ENCODE measurements around the gene JAKMIP1. TPM values are rescaled to one million over a fixed set of nuclear protein-coding genes. Genes with fewer than 3 reads are reported as not detected.

The JAKMIP1 gene
- total RNA-seq, 1 experiment from 2014 or later: not detected

DNA sequence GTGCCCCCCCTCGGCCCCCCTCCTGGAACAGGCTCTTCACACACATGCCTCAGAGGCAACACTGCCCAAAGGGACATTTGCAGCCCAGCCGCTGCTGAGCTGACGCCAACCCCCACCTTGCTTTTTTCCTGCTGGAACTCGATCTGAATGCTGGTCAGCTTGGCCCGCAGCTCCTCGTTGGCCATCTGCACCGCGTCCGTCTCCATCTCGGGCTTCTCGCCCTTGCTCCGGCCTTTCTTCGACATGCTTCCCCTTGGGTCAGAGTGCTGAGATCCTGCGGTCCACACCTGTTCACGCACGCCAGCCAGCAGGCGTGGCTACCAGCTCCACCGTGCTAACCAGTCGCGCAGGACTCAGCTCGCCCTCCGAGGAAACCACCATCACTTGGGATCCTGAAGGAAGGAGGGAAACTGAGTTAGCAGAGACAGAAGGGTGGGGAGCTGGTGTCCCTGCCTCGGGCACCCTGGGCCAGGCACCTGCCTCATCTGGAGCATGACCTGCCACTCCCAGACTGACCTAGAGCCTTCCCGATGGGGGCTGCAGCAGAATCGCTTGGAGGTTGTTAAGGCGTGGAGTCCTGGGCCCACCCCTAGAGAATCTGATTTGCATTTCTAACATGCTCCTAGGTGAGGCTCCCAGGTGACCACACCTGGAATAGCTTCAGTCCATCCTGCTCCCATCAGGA lies 87.6 kb downstream of the JAKMIP1 start:
- no peak overlapping the region for H3K4me2 ChIP-seq
- H3K27ac ChIP-seq: no peak overlapping the region
- H3K9me3 ChIP-seq (ENCODE audit: insufficient read depth, low read depth): no peaks in the 10 kb centered on the region
- no peaks in the 10 kb centered on the region for H3K9me2 ChIP-seq (ENCODE audit: insufficient read depth)
- TF ChIP-seq EZH2 (IDR thresholded peaks at IDR 0.05; ENCODE audit: low read depth): no peak
- TF ChIP-seq, protein P1, sequence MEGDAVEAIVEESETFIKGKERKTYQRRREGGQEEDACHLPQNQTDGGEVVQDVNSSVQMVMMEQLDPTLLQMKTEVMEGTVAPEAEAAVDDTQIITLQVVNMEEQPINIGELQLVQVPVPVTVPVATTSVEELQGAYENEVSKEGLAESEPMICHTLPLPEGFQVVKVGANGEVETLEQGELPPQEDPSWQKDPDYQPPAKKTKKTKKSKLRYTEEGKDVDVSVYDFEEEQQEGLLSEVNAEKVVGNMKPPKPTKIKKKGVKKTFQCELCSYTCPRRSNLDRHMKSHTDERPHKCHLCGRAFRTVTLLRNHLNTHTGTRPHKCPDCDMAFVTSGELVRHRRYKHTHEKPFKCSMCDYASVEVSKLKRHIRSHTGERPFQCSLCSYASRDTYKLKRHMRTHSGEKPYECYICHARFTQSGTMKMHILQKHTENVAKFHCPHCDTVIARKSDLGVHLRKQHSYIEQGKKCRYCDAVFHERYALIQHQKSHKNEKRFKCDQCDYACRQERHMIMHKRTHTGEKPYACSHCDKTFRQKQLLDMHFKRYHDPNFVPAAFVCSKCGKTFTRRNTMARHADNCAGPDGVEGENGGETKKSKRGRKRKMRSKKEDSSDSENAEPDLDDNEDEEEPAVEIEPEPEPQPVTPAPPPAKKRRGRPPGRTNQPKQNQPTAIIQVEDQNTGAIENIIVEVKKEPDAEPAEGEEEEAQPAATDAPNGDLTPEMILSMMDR (conservative IDR thresholded peaks at IDR 0.05): no peak
- peaks cover 37% of the 10 kb centered on the region for H3K27me3 ChIP-seq (ENCODE audit: insufficient read depth, low read depth)
- H2AFZ ChIP-seq: no peak overlapping the region
- no TSS peak for BruUV-seq (replicated peaks)
- no peaks in the 10 kb centered on the region for H3F3A ChIP-seq (ENCODE audit: insufficient read depth, low read depth)
- H3K36me3 ChIP-seq (ENCODE audit: low read depth): no peaks in the 10 kb centered on the region
- intact Hi-C loops (cut with micrococcal nuclease; ENCODE audit: unreplicated experiment): no loop called here
- DNase-seq: no peak
- CTCF ChIA-PET: no interaction called here
- no peak overlapping the region for H3K4me3 ChIP-seq
- H3K4me1 ChIP-seq (replicated peaks; ENCODE audit: insufficient read depth): no peaks in the 10 kb centered on the region
- no peaks in the 10 kb centered on the region for H3K79me2 ChIP-seq (ENCODE audit: low read depth)
- POLR2A ChIA-PET (ENCODE audit: unreplicated experiment): interaction anchor here (0.5 kb wide), 1 partner anchor 226 kb away, joined by 7 read pairs; no protein-coding TSS in a partner anchor
- H4K20me1 ChIP-seq (ENCODE audit: insufficient read depth): no peaks in the 10 kb centered on the region

DNA sequence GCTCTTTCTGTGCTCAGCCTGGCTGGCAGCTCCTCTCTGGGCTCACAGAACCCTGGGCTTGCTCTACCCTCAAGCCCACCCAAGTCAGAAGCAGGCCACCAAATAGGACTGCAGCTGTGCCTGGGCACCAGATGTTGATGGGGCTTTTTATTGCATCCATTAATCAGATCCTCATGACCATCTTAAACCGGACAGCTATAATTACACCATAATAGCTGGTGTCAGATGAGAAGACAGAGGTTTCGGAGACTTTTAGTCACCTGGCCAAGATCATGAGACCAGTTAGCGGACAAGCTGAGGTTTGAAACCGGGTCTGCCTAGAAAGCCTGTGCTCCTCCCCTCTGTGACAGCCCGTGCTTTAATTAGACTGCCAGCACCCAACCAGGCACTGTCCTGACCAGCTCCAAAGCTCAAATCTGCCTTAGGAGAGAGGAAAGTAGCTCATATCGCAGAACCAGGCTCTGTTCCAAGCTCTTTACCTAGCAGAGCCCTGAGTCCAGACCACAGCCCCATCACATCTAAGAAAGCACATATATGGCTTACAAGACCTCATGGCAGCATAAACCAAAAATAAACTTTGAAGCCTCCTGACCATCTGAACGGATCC lies 88.9 kb downstream of the JAKMIP1 start:
- ChIA-PET CTCF (interaction anchor here (0.6 kb wide), 2 partner anchors 9 to 88 kb away, joined by 3 to 5 read pairs; no protein-coding TSS in a partner anchor), POLR2A (ENCODE audit: unreplicated experiment) (no interaction called here)
- H3K9me3 ChIP-seq (ENCODE audit: insufficient read depth, low read depth): no peaks in the 10 kb centered on the region
- no peaks in the 10 kb centered on the region for H4K20me1 ChIP-seq (ENCODE audit: insufficient read depth)
- no peak overlapping the region for H3K4me2 ChIP-seq
- H3K79me2 ChIP-seq (ENCODE audit: low read depth): no peaks in the 10 kb centered on the region
- peaks cover 36% of the 10 kb centered on the region for H3K27me3 ChIP-seq (ENCODE audit: insufficient read depth, low read depth)
- no peaks in the 10 kb centered on the region for H3K4me1 ChIP-seq (replicated peaks; ENCODE audit: insufficient read depth)
- no peaks in the 10 kb centered on the region for H3K9me2 ChIP-seq (ENCODE audit: insufficient read depth)
- no peak for TF ChIP-seq EZH2 (IDR thresholded peaks at IDR 0.05; ENCODE audit: low read depth)
- TF ChIP-seq, protein P1 (conservative IDR thresholded peaks at IDR 0.05): no peak
- no TSS peak for BruUV-seq (replicated peaks)
- no peaks in the 10 kb centered on the region for H3K36me3 ChIP-seq (ENCODE audit: low read depth)
- DNase-seq: no peak
- intact Hi-C loops (cut with micrococcal nuclease; ENCODE audit: unreplicated experiment): no loop called here
- no peak overlapping the region for H3K27ac ChIP-seq
- H3F3A ChIP-seq (ENCODE audit: insufficient read depth, low read depth): no peaks in the 10 kb centered on the region
- H2AFZ ChIP-seq: no peak overlapping the region
- no peak overlapping the region for H3K4me3 ChIP-seq

GRCh38 chr4:6110681-6111353 lies 89.5 kb downstream of the JAKMIP1 start:
- peaks cover 34% of the 10 kb centered on the region for H3K27me3 ChIP-seq (ENCODE audit: insufficient read depth, low read depth)
- no peaks in the 10 kb centered on the region for H3K9me3 ChIP-seq (ENCODE audit: insufficient read depth, low read depth)
- H3F3A ChIP-seq (ENCODE audit: insufficient read depth, low read depth): no peaks in the 10 kb centered on the region
- ChIA-PET CTCF (interaction anchor here (0.6 kb wide), 1 partner anchor 10 kb away, joined by 5 read pairs; no protein-coding TSS in a partner anchor), POLR2A (ENCODE audit: unreplicated experiment) (no interaction called here)
- H3K4me3 ChIP-seq: no peak overlapping the region
- H2AFZ ChIP-seq: no peak overlapping the region
- H3K36me3 ChIP-seq (ENCODE audit: low read depth): no peaks in the 10 kb centered on the region
- no peak for DNase-seq
- no peaks in the 10 kb centered on the region for H4K20me1 ChIP-seq (ENCODE audit: insufficient read depth)
- intact Hi-C loops (cut with micrococcal nuclease; ENCODE audit: unreplicated experiment): no loop called here
- no peak for TF ChIP-seq EZH2 (IDR thresholded peaks at IDR 0.05; ENCODE audit: low read depth)
- TF ChIP-seq, protein P1 (conservative IDR thresholded peaks at IDR 0.05): no peak
- no peak overlapping the region for H3K4me2 ChIP-seq
- no TSS peak for BruUV-seq (replicated peaks)
- H3K27ac ChIP-seq: no peak overlapping the region
- no peaks in the 10 kb centered on the region for H3K9me2 ChIP-seq (ENCODE audit: insufficient read depth)
- H3K79me2 ChIP-seq (ENCODE audit: low read depth): no peaks in the 10 kb centered on the region
- no peaks in the 10 kb centered on the region for H3K4me1 ChIP-seq (replicated peaks; ENCODE audit: insufficient read depth)

Data from PC-9 (cell line).